Measurements from ENCODE around the gene NUP50.

The NUP50 gene

DNA sequence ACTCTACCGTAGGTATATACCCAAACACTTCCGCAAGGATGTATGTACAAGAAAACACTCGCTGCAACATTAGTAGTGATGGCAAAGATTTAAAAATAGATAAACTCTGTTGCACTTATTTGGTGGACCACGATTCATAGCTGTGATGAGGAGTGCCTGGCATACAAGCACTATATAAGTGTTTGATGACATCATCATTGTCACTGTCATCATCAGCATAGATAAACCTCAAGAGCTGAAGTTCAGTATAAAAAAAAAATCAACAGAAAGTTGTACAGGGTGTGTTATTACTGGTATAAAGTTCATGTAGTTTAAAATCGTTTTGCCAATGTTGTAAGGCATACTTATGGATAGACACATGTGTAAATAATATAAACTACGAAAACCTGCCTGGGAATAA is 24.0 kb upstream of the NUP50 start:
- peaks cover 1% of the 10 kb centered on the region for H3K36me3 ChIP-seq
- TF ChIP-seq, protein P1, sequence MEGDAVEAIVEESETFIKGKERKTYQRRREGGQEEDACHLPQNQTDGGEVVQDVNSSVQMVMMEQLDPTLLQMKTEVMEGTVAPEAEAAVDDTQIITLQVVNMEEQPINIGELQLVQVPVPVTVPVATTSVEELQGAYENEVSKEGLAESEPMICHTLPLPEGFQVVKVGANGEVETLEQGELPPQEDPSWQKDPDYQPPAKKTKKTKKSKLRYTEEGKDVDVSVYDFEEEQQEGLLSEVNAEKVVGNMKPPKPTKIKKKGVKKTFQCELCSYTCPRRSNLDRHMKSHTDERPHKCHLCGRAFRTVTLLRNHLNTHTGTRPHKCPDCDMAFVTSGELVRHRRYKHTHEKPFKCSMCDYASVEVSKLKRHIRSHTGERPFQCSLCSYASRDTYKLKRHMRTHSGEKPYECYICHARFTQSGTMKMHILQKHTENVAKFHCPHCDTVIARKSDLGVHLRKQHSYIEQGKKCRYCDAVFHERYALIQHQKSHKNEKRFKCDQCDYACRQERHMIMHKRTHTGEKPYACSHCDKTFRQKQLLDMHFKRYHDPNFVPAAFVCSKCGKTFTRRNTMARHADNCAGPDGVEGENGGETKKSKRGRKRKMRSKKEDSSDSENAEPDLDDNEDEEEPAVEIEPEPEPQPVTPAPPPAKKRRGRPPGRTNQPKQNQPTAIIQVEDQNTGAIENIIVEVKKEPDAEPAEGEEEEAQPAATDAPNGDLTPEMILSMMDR (IDR thresholded peaks at IDR 0.05; ENCODE audit: low read depth, low read length), result no peak
- no peaks in the 10 kb centered on the region for H3K27me3 ChIP-seq
- H3K9me3 ChIP-seq, result no peaks in the 10 kb centered on the region
- no peaks in the 10 kb centered on the region; the same call in 1 of the 2 replicates for H3K4me1 ChIP-seq
- DNase-seq, result no peak
- no peak overlapping the region for H3K4me3 ChIP-seq (ENCODE audit: low read depth, low read length)

DNA sequence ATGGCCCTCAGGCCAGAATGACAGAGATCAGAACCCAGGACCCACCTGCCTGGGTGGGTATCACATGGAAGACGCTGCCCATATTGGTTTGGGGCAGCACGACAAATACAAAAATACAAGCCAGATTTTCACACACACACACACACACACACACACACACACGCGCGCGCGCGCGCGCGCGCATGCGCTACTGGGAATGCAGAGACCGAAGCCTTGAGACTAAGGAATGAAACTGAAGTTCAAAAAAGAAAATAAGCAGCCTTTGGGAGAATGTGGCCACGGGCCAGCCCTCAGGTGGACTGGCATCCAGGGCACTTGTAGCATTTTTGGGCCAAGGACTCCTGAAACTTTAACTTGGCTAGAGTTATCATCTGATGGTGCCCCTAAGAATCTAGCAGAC is 21.3 kb upstream of the NUP50 start:
- TF ChIP-seq, protein P1 (IDR thresholded peaks at IDR 0.05; ENCODE audit: low read depth, low read length), result no peak
- H3K4me1 ChIP-seq, result no peaks in the 10 kb centered on the region
- no peaks in the 10 kb centered on the region; the same call in 1 of the 2 replicates for H3K36me3 ChIP-seq
- no peak for DNase-seq
- no peaks in the 10 kb centered on the region for H3K27me3 ChIP-seq
- no peaks in the 10 kb centered on the region for H3K9me3 ChIP-seq
- no peak overlapping the region for H3K4me3 ChIP-seq (ENCODE audit: low read depth, low read length)

DNA sequence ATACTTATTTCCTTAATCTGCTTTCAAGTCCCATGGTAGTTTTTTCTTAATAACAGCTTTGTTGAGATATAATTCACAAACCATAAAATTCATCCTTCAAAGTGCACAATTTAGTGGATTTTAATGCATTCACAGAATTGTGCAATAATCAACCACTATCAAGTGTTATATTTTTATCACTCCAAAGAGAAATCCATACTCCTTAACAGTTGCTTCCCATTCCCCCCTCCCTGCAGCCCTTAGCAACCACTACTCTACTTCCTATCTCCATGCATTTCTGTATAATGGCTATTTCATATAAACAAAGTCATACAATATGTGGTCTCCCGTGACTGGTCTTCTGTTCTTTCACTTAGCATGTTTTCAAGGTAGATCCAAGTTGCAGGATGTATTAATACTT is 18.8 kb upstream of the NUP50 start:
- Histone ChIP-seq H3K27me3 (no peaks in the 10 kb centered on the region), H3K4me1 (no peaks in the 10 kb centered on the region), H3K9me3 (no peaks in the 10 kb centered on the region), H3K4me3 (ENCODE audit: low read depth, low read length) (no peak overlapping the region), H3K36me3 (peaks cover 17% of the 10 kb centered on the region)
- DNase-seq, result no peak
- TF ChIP-seq, protein P1 (IDR thresholded peaks at IDR 0.05; ENCODE audit: low read depth, low read length), result no peak

DNA sequence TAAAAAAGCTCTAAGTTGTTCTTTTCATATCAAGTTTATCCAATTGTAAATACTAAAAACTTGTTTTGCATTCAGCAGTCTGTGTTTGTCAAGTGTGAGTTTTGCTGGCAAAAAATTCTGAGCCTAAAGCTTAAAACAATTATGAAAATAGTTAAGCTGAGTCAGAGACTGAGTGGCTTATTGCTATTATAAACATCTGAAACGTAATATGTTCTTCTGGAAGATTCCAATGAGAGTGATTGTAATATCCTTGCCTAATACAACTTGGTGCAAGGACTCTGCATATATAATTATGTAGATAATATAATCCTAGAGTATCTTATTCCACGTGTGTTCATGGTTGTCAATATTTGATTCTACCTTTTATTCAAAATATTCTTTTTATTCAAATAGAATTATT is 14.1 kb upstream of the NUP50 start:
- Histone ChIP-seq H3K27me3 (no peaks in the 10 kb centered on the region), H3K9me3 (no peaks in the 10 kb centered on the region), H3K36me3 (peaks cover 29% of the 10 kb centered on the region), H3K4me3 (ENCODE audit: low read depth, low read length) (no peak overlapping the region), H3K4me1 (no peaks in the 10 kb centered on the region; the same call in 1 of the 2 replicates)
- TF ChIP-seq, protein P1 (IDR thresholded peaks at IDR 0.05; ENCODE audit: low read depth, low read length), result no peak
- DNase-seq, result no peak

DNA sequence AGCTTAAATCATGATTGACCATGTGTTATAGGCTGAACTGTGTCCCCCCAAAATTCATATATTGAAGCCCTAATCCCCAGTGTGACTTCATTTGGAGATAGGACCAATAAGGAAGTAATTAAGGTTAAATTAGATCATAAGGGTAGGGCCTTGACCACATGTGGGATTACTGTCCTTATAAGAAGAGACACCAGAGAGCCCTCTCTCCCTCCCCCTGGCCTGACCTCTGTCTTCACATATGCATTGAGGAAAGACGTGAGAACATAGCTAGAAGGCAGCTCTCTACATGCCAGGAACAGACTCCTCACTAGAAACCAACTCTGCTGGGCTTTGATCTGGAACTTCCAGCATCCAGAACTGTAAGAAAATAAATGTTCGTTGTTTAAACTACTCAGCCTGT is 13.6 kb upstream of the NUP50 start:
- Histone ChIP-seq H3K4me1 (peaks cover 3% of the 10 kb centered on the region), H3K36me3 (peaks cover 33% of the 10 kb centered on the region), H3K9me3 (no peaks in the 10 kb centered on the region), H3K4me3 (ENCODE audit: low read depth, low read length) (no peak overlapping the region), H3K27me3 (no peaks in the 10 kb centered on the region)
- DNase-seq, result no peak
- TF ChIP-seq, protein P1 (IDR thresholded peaks at IDR 0.05; ENCODE audit: low read depth, low read length), result no peak

DNA sequence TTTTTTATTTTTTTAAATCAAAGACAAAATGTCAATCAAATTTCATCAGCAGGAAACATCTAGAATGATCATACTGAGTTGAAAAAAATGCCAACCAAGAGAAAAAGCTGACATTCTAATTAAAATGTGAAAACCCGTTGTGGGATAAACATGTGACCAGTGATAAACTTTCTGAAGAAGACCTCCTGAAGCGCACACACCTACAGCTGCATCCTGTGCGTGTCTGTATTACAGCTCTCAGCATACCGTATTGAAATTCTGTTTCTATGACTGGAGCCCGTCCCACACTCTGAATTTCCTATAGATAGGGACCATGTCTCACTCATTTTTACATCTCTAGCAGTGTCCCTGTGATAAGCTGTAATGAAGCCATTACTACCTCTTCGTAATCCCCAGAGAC is 12.2 kb upstream of the NUP50 start:
- Histone ChIP-seq H3K36me3 (peaks cover 44% of the 10 kb centered on the region), H3K27me3 (no peaks in the 10 kb centered on the region), H3K9me3 (no peaks in the 10 kb centered on the region), H3K4me3 (ENCODE audit: low read depth, low read length) (no peak overlapping the region), H3K4me1 (peaks cover 10% of the 10 kb centered on the region)
- TF ChIP-seq, protein P1 (IDR thresholded peaks at IDR 0.05; ENCODE audit: low read depth, low read length), result no peak
- DNase-seq, result no peak

Data from BE2C (cell line).